ENCODE data around the gene TMA7B.

GRCh38 chr22:39928536-39929520 lies 31.4 kb upstream of the TMA7B start:
- TF ChIP-seq, protein P1, sequence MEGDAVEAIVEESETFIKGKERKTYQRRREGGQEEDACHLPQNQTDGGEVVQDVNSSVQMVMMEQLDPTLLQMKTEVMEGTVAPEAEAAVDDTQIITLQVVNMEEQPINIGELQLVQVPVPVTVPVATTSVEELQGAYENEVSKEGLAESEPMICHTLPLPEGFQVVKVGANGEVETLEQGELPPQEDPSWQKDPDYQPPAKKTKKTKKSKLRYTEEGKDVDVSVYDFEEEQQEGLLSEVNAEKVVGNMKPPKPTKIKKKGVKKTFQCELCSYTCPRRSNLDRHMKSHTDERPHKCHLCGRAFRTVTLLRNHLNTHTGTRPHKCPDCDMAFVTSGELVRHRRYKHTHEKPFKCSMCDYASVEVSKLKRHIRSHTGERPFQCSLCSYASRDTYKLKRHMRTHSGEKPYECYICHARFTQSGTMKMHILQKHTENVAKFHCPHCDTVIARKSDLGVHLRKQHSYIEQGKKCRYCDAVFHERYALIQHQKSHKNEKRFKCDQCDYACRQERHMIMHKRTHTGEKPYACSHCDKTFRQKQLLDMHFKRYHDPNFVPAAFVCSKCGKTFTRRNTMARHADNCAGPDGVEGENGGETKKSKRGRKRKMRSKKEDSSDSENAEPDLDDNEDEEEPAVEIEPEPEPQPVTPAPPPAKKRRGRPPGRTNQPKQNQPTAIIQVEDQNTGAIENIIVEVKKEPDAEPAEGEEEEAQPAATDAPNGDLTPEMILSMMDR (IDR thresholded peaks at IDR 0.05): no peak
- TF ChIP-seq POLR2A (IDR thresholded peaks at IDR 0.05) (no peak), EP300 (IDR thresholded peaks at IDR 0.05) (no peak)

Data from tibial nerve (tissue), 4 donors.